HEK293 (cell line): ENCODE data around the gene NRN1L.

Experiments used
- CTCF ChIA-PET: fragments of 350-600 bp; formaldehyde crosslinking; extraction: SDS; loops from one replicate; lab custom pipeline; 2021; ENCODE audit warnings: antibody characterized with exemption; lab: Yijun Ruan, JAX
- POLR2A ChIA-PET: fragments of 300-600 bp; formaldehyde crosslinking; extraction: SDS; loops from one replicate; lab custom pipeline; 2020; ENCODE audit warnings: antibody characterized with exemption, inconsistent platforms; lab: Yijun Ruan, JAX
- H3K27ac ChIP-seq: fragments of 200-500 bp; sonication (Bioruptor generic); 2 replicates; pipeline ENCODE4 v1.5.1; 2014; ENCODE audit warnings: low read depth, low read length, control low read depth, inconsistent platforms; ENCODE audit errors: extremely low read depth
- H3K36me3 ChIP-seq, 2 experiments: fragments of 200-500 bp in 1 of 2; sonication (Bioruptor generic) in 1 of 2; 1 replicate in 1 of 2; 2 replicates in 1 of 2; pipeline ENCODE4 v1.5.1; 2014 to 2017; ENCODE audit warnings: inconsistent platforms in 2 of 2, low read length in 2 of 2; ENCODE audit not compliant: control insufficient read depth in 2 of 2, insufficient read depth in 1 of 2
- H3K4me1 ChIP-seq: fragments of 200-500 bp; sonication (Bioruptor generic); 2 replicates; pipeline ENCODE4 v1.5.1; 2014; ENCODE audit warnings: mild to moderate bottlenecking, low read length, inconsistent platforms; ENCODE audit not compliant: control insufficient read depth, insufficient read depth
- H3K4me3 ChIP-seq: 2 replicates; pipeline ENCODE4 v1.5.1; 2011; ENCODE audit warnings: low read depth, mild to moderate bottlenecking, control low read depth, low read length, moderate library complexity
- H3K9me3 ChIP-seq: fragments of 200-500 bp; sonication (Bioruptor generic); 2 replicates; pipeline ENCODE4 v1.5.1; 2014; ENCODE audit warnings: low read depth, low read length, inconsistent platforms; ENCODE audit not compliant: control insufficient read depth, insufficient read depth
- EGR2 ChIP-seq: fragments of 450-650 bp; formaldehyde crosslinking; IDR thresholded peaks from 2 replicates; pipeline ENCODE4 v1.5.1; 2016; ENCODE audit warnings: low read depth, missing biosample characterization, missing genetic modification characterization
- HOXA7 ChIP-seq: sonication (generic); formaldehyde crosslinking; IDR thresholded peaks from 2 replicates; pipeline ENCODE4 v1.8.1; 2022; ENCODE audit warnings: missing genetic modification reagents, borderline replicate concordance
- KLF16 ChIP-seq: fragments of 450-650 bp; formaldehyde crosslinking; IDR thresholded peaks from 2 replicates; pipeline ENCODE4 v1.5.1; 2017; ENCODE audit warnings: missing biosample characterization, missing genetic modification characterization
- SCRT1 ChIP-seq: fragments of 450-650 bp; formaldehyde crosslinking; IDR thresholded peaks from 2 replicates; pipeline ENCODE4 v1.5.1; 2016; ENCODE audit warnings: missing biosample characterization, missing genetic modification characterization, borderline replicate concordance
- SCRT2 ChIP-seq: fragments of 450-650 bp; formaldehyde crosslinking; IDR thresholded peaks from 2 replicates; pipeline ENCODE4 v1.5.1; 2016; ENCODE audit warnings: missing biosample characterization, missing genetic modification characterization
- SP2 ChIP-seq: fragments of 450-650 bp; formaldehyde crosslinking; IDR thresholded peaks from 2 replicates; pipeline ENCODE4 v1.5.1; 2016; ENCODE audit warnings: missing biosample characterization, missing genetic modification characterization
- SP7 ChIP-seq: fragments of 450-650 bp; formaldehyde crosslinking; IDR thresholded peaks from 2 replicates; pipeline ENCODE4 v1.5.1; 2016; ENCODE audit warnings: missing biosample characterization, missing genetic modification characterization
- TCF7L2 ChIP-seq: IDR thresholded peaks from 2 replicates; pipeline ENCODE4 v1.6.1; 2011; ENCODE audit warnings: low read depth, mild to moderate bottlenecking, inconsistent platforms, low read length, moderate library complexity, borderline replicate concordance
- WT1 ChIP-seq: fragments of 450-650 bp; formaldehyde crosslinking; IDR thresholded peaks from 2 replicates; pipeline ENCODE4 v1.5.1; 2016; ENCODE audit warnings: missing biosample characterization, missing genetic modification characterization
- ZBTB17 ChIP-seq: fragments of 450-650 bp; formaldehyde crosslinking; IDR thresholded peaks from 2 replicates; pipeline ENCODE4 v1.5.1; 2016; ENCODE audit warnings: missing biosample characterization, missing genetic modification characterization
- ZBTB26 ChIP-seq: fragments of 450-650 bp; formaldehyde crosslinking; optimal IDR thresholded peaks from 2 replicates; pipeline ENCODE3; 2016; ENCODE audit warnings: missing biosample characterization, mild to moderate bottlenecking, missing genetic modification characterization
- ZBTB7A ChIP-seq: fragments of 450-650 bp; formaldehyde crosslinking; IDR thresholded peaks from 2 replicates; pipeline ENCODE4 v1.5.1; 2016; ENCODE audit warnings: low read depth, missing biosample characterization, missing genetic modification characterization
- ZEB2 ChIP-seq: fragments of 450-650 bp; formaldehyde crosslinking; IDR thresholded peaks from 2 replicates; pipeline ENCODE4 v1.5.1; 2016; ENCODE audit warnings: missing biosample characterization, missing genetic modification characterization
- ZFP3 ChIP-seq: fragments of 450-650 bp; formaldehyde crosslinking; IDR thresholded peaks from 2 replicates; pipeline ENCODE4 v1.5.1; 2016; ENCODE audit warnings: low read depth, missing biosample characterization, missing genetic modification characterization
- ZNF16 ChIP-seq: fragments of 450-650 bp; formaldehyde crosslinking; IDR thresholded peaks from 2 replicates; pipeline ENCODE4 v1.5.1; 2016; ENCODE audit warnings: low read depth, missing biosample characterization, missing genetic modification characterization
- ZNF302 ChIP-seq: fragments of 450-650 bp; formaldehyde crosslinking; IDR thresholded peaks from 2 replicates; pipeline ENCODE4 v1.5.1; 2016; ENCODE audit warnings: missing biosample characterization, missing genetic modification characterization, low read depth
- ZNF324 ChIP-seq: fragments of 450-650 bp; formaldehyde crosslinking; IDR thresholded peaks from 2 replicates; pipeline ENCODE4 v1.5.1; 2016; ENCODE audit warnings: missing biosample characterization, missing genetic modification characterization
- ZNF341 ChIP-seq: fragments of 450-650 bp; formaldehyde crosslinking; IDR thresholded peaks from 2 replicates; pipeline ENCODE4; 2016; ENCODE audit warnings: low read depth, missing biosample characterization, missing genetic modification characterization
- ZNF449 ChIP-seq: fragments of 450-650 bp; formaldehyde crosslinking; IDR thresholded peaks from 2 replicates; pipeline ENCODE4 v1.5.1; 2017; ENCODE audit warnings: missing biosample characterization, mild to moderate bottlenecking, missing genetic modification characterization, moderate library complexity
- ZNF580 ChIP-seq: fragments of 450-650 bp; formaldehyde crosslinking; IDR thresholded peaks from 2 replicates; pipeline ENCODE4 v1.5.1; 2016; ENCODE audit warnings: missing biosample characterization, missing genetic modification characterization
- ZNF629 ChIP-seq: fragments of 450-650 bp; formaldehyde crosslinking; IDR thresholded peaks from 2 replicates; pipeline ENCODE4 v1.5.1; 2017; ENCODE audit warnings: missing biosample characterization, missing genetic modification characterization
- ZNF645 ChIP-seq: fragments of 450-650 bp; formaldehyde crosslinking; IDR thresholded peaks from 2 replicates; pipeline ENCODE4; 2016; ENCODE audit warnings: missing biosample characterization, missing genetic modification characterization
- ZNF670 ChIP-seq: fragments of 450-650 bp; formaldehyde crosslinking; IDR thresholded peaks from 2 replicates; pipeline ENCODE4 v1.5.1; 2016; ENCODE audit warnings: missing biosample characterization, missing genetic modification characterization, low read depth
- ZNF837 ChIP-seq: fragments of 450-650 bp; formaldehyde crosslinking; IDR thresholded peaks from 2 replicates; pipeline ENCODE4 v1.5.1; 2016; ENCODE audit warnings: missing biosample characterization, missing genetic modification characterization

Gene NRN1L

GRCh38 chr16:67923414-67924116 is 38.9 kb downstream of the NRN1L start:
- POLR2A ChIA-PET: no interaction called here
- Histone ChIP-seq H3K36me3 (peaks cover 0 to 39% of the 10 kb centered on the region in 2 experiments; a peak in 1 of 3 replicates), H3K4me3 (no peak overlapping the region), H3K4me1 (peaks cover 10% of the 10 kb centered on the region; the same call in 1 of the 2 replicates)
- TF ChIP-seq ZNF645 (tag by site-specific recombination) (no peak), KLF16 (tag by site-specific recombination) (no peak), EGR2 (tag by site-specific recombination) (0 out of 2 replicates have a peak, but pooled peaks have one; percentile 12), ZBTB17 (tag by site-specific recombination) (0 out of 2 replicates have a peak, but pooled peaks have one; percentile 19), ZNF670 (no peak)
- TF ChIP-seq, all 188 proteins: peak for 2
- CTCF ChIA-PET: interaction anchor here (1.1 to 2.5 kb wide), 3 partner anchors 13 to 403 kb away, joined by 3 to 7 read pairs (median 4); partner anchors contain the start of genes NRN1L and PSMB10
- Histone ChIP-seq H3K9me3 (no peaks in the 10 kb centered on the region), H3K27ac (no peak overlapping the region)

GRCh38 chr16:67924140-67924906 is 39.6 kb downstream of the NRN1L start:
- Histone ChIP-seq H3K27ac (no peak overlapping the region), H3K36me3 (peaks cover 0 to 47% of the 10 kb centered on the region in 2 experiments; a peak in 1 of 3 replicates), H3K9me3 (no peaks in the 10 kb centered on the region), H3K4me1 (peaks cover 10% of the 10 kb centered on the region; the same call in 1 of the 2 replicates), H3K4me3 (no peak overlapping the region)
- ChIA-PET CTCF (interaction anchor here (0.6 to 2.5 kb wide), 9 partner anchors 9 to 447 kb away, joined by 3 to 7 read pairs (median 4); partner anchors contain the start of genes NRN1L and PSMB10), POLR2A (interaction anchor here (0.6 to 3.0 kb wide), 3 partner anchors 11 to 58 kb away, joined by 5 to 10 read pairs (median 5); partner anchors contain the start of gene PSKH1)
- TF ChIP-seq ZBTB7A (tag by site-specific recombination) (no peak), ZNF341 (peak; percentile 30; the same call in 1 of the 2 replicates)

- H3K9me3 ChIP-seq: no peaks in the 10 kb centered on the region
- no peak overlapping the region for H3K4me3 ChIP-seq
- CTCF ChIA-PET: interaction anchor here (0.5 to 4.9 kb wide), 13 partner anchors 9 to 405 kb away, joined by 3 to 62 read pairs (median 3); partner anchors contain the start of gene NRN1L
- peaks cover 0 to 55% of the 10 kb centered on the region in 2 experiments; a peak in 1 of 3 replicates for H3K36me3 ChIP-seq
- H3K4me1 ChIP-seq: peaks cover 10% of the 10 kb centered on the region; the same call in 1 of the 2 replicates
- H3K27ac ChIP-seq: peak overlapping the region; percentile 20; the same call in 1 of the 2 replicates
- POLR2A ChIA-PET: interaction anchor here (1.0 to 3.0 kb wide), 3 partner anchors 8 to 10 kb away, joined by 3 to 10 read pairs (median 4); no protein-coding TSS in a partner anchor
- peak; percentile 26 for TF ChIP-seq ZBTB26 (tag by site-specific recombination)
- no peak for TF ChIP-seq ZNF341
- TF ChIP-seq ZNF302: no peak
- TF ChIP-seq WT1 (tag by site-specific recombination): no peak
- no peak for TF ChIP-seq ZNF16
- 0 out of 2 replicates have a peak, but pooled peaks have one; percentile 10 for TF ChIP-seq SCRT1 (tag by site-specific recombination)
- TF ChIP-seq HOXA7 (CRISPR knock-in tag): no peak
- TF ChIP-seq ZEB2 (tag by site-specific recombination): peak; percentile 78; the same call in 1 of the 2 replicates
- no peak for TF ChIP-seq ZNF324 (tag by site-specific recombination)
- TF ChIP-seq ZNF580 (tag by site-specific recombination): peak; percentile 53; the same call in 1 of the 2 replicates
- peak; percentile 44; the same call in 1 of the 2 replicates for TF ChIP-seq SCRT2 (tag by site-specific recombination)
- peak; percentile 76 for TF ChIP-seq SP7 (tag by site-specific recombination)
- peak; percentile 72 for TF ChIP-seq ZBTB17 (tag by site-specific recombination)
- no peak for TF ChIP-seq SP2 (tag by site-specific recombination)
- TF ChIP-seq ZNF629 (tag by site-specific recombination): peak; percentile 70; the same call in 1 of the 2 replicates
- peak; percentile 84 for TF ChIP-seq ZNF449 (tag by site-specific recombination)
- no peak for TF ChIP-seq ZNF837 (tag by site-specific recombination)
- no peak for TF ChIP-seq ZFP3 (tag by site-specific recombination)
- no peak for TF ChIP-seq TCF7L2
Measured at GRCh38 chr16:67926181-67926750, 41.6 kb downstream of the NRN1L start.
